ENCODE measurements around the gene ISG20. TPM values are rescaled to one million over a fixed set of nuclear protein-coding genes. Genes with fewer than 3 reads are reported as not detected.

Gene ISG20
- total and polyA plus RNA-seq, 4 donors, result 6.8 to 36.5 (median 14.3) TPM

- Histone ChIP-seq H3K9ac (ENCODE audit: low read depth in 1 of 2, low read length in 2 of 2) (no peak overlapping the region), H3K4me3 (ENCODE audit: low read depth in 1 of 3, low read length in 3 of 3) (no peak overlapping the region), H3K36me3 (ENCODE audit: control insufficient read depth in 4 of 4, insufficient read depth in 3 of 4, low read depth in 1 of 4, low read length in 3 of 4) (no peaks in the 10 kb centered on the region), H3K4me1 (ENCODE audit: control insufficient read depth in 4 of 4, insufficient read depth in 4 of 4, low read length in 3 of 4) (no peaks in the 10 kb centered on the region), H3K9me3 (ENCODE audit: control insufficient read depth in 4 of 4, low read length in 3 of 4) (no peaks in the 10 kb centered on the region), H3K27me3 (ENCODE audit: control insufficient read depth in 4 of 4, insufficient read depth in 4 of 4, low read length in 3 of 4) (peaks cover 0 to 10% (median 0%) of the 10 kb centered on the region in 4 donors), H3K27ac (ENCODE audit: low read depth in 1 of 2, low read length in 2 of 2) (no peak overlapping the region)
- DNase-seq (ENCODE audit: low spot score), result no peak
- 77% methylated on average over 7 of the region's 7 CpGs for WGBS
- TF ChIP-seq RXRA (IDR thresholded peaks at IDR 0.05) (no peak), HNF4G (IDR thresholded peaks at IDR 0.05) (no peak), ATF3 (IDR thresholded peaks at IDR 0.05) (no peak), REST (IDR thresholded peaks at IDR 0.05) (no peak), GABPA (IDR thresholded peaks at IDR 0.05 in 1 of 2, conservative IDR thresholded peaks at IDR 0.05 in 1 of 2) (no peak), RAD21 (IDR thresholded peaks at IDR 0.05) (no peak), ZBTB33 (IDR thresholded peaks at IDR 0.05) (no peak), FOXA1 (IDR thresholded peaks at IDR 0.05) (no peak), HNF4A (conservative IDR thresholded peaks at IDR 0.05) (no peak), NR2F2 (IDR thresholded peaks at IDR 0.05) (no peak), MAX (IDR thresholded peaks at IDR 0.05) (no peak), JUND (IDR thresholded peaks at IDR 0.05) (no peak)
Measured at GRCh38 chr15:88690331-88690730, 51.5 kb downstream of the ISG20 start.

- Histone ChIP-seq H3K4me3 (ENCODE audit: low read depth in 1 of 3, low read length in 3 of 3) (no peak overlapping the region), H3K9me3 (ENCODE audit: control insufficient read depth in 4 of 4, low read length in 3 of 4) (no peaks in the 10 kb centered on the region), H3K27me3 (ENCODE audit: control insufficient read depth in 4 of 4, insufficient read depth in 4 of 4, low read length in 3 of 4) (peaks cover 0 to 12% (median 0%) of the 10 kb centered on the region in 4 donors), H3K27ac (ENCODE audit: low read depth in 1 of 2, low read length in 2 of 2) (no peak overlapping the region), H3K4me1 (ENCODE audit: control insufficient read depth in 4 of 4, insufficient read depth in 4 of 4, low read length in 3 of 4) (no peaks in the 10 kb centered on the region), H3K36me3 (ENCODE audit: control insufficient read depth in 4 of 4, insufficient read depth in 3 of 4, low read depth in 1 of 4, low read length in 3 of 4) (no peaks in the 10 kb centered on the region), H3K9ac (ENCODE audit: low read depth in 1 of 2, low read length in 2 of 2) (no peak overlapping the region)
- WGBS, result 59% methylated on average over 5 of the region's 5 CpGs
- DNase-seq (ENCODE audit: low spot score), result no peak
- TF ChIP-seq RAD21 (IDR thresholded peaks at IDR 0.05) (no peak), FOXA1 (IDR thresholded peaks at IDR 0.05) (no peak), NR2F2 (IDR thresholded peaks at IDR 0.05) (no peak), ZBTB33 (IDR thresholded peaks at IDR 0.05) (no peak), ATF3 (IDR thresholded peaks at IDR 0.05) (no peak), TAF1 (conservative IDR thresholded peaks at IDR 0.05) (no peak), MAX (IDR thresholded peaks at IDR 0.05) (no peak), CTCF (IDR thresholded peaks at IDR 0.05; ENCODE audit: low read depth, low read length, missing input control) (no peak), YY1 (IDR thresholded peaks at IDR 0.05) (no peak), GABPA (IDR thresholded peaks at IDR 0.05 in 1 of 2, conservative IDR thresholded peaks at IDR 0.05 in 1 of 2) (no peak), EGR1 (IDR thresholded peaks at IDR 0.05; ENCODE audit: low read depth in 2 of 2) (no peak), RXRA (IDR thresholded peaks at IDR 0.05) (no peak), FOXA2 (IDR thresholded peaks at IDR 0.05) (no peak), HNF4A (conservative IDR thresholded peaks at IDR 0.05) (no peak), JUND (IDR thresholded peaks at IDR 0.05) (no peak)
Measured at GRCh38 chr15:88693191-88693590, 54.4 kb downstream of the ISG20 start.
